ENCODE measurements around the gene NHSL1. TPM values are rescaled to one million over a fixed set of nuclear protein-coding genes. Genes with fewer than 3 reads are reported as not detected.
A peak's percentile ranks its signal among the peaks of the same experiment; 100 is the strongest.

The NHSL1 gene
- polyA plus RNA-seq, 3 donors: 0.06 to 2.8 (median 0.51) TPM

- Histone ChIP-seq H3K4me3 (replicated peaks in 1 of 3; ENCODE audit: low read depth in 2 of 3, low read length in 3 of 3) (no peak overlapping the region), H3K27me3 (ENCODE audit: control insufficient read depth in 2 of 2, insufficient read depth in 2 of 2, low read length in 2 of 2) (no peaks in the 10 kb centered on the region), H3K4me1 (ENCODE audit: control insufficient read depth in 1 of 2, insufficient read depth in 2 of 2, low read length in 2 of 2) (peaks cover 0 to 9% of the 10 kb centered on the region in 2 donors), H3K9ac (ENCODE audit: insufficient read depth, low read length, poor library complexity, severe bottlenecking) (no peak overlapping the region), H3K79me2 (ENCODE audit: insufficient read depth, low read length) (no peaks in the 10 kb centered on the region), H3K9me3 (replicated peaks in 1 of 2; ENCODE audit: control insufficient read depth in 1 of 2, insufficient read depth in 1 of 2, low read length in 2 of 2) (no peaks in the 10 kb centered on the region), H2AFZ (ENCODE audit: insufficient read depth, low read depth, low read length, poor library complexity, severe bottlenecking) (no peak overlapping the region), H3K27ac (ENCODE audit: low read depth in 1 of 2, low read length in 2 of 2) (no peak overlapping the region), H3K36me3 (replicated peaks in 1 of 2; ENCODE audit: control insufficient read depth in 1 of 2, insufficient read depth in 2 of 2, low read length in 2 of 2) (no peaks in the 10 kb centered on the region), H3K4me2 (replicated peaks; ENCODE audit: extremely low read depth, low read length, poor library complexity, severe bottlenecking) (no peak overlapping the region), H4K20me1 (ENCODE audit: insufficient read depth, low read length) (no peaks in the 10 kb centered on the region)
- Mint-ChIP-seq H3K9me3 (peaks cover 0 to 3% (median 0%) of the 10 kb centered on the region in 7 donors), H3K27me3 (ENCODE audit: low read depth in 3 of 3) (peaks cover 0 to 1% (median 0%) of the 10 kb centered on the region in 3 donors), H3K4me1 (peaks cover 7% of the 10 kb centered on the region), H3K4me3 (no peak overlapping the region), H3K36me3 (peaks cover 0 to 7% of the 10 kb centered on the region in 2 donors), H3K27ac (no peak overlapping the region)
- TF ChIP-seq, protein P1, sequence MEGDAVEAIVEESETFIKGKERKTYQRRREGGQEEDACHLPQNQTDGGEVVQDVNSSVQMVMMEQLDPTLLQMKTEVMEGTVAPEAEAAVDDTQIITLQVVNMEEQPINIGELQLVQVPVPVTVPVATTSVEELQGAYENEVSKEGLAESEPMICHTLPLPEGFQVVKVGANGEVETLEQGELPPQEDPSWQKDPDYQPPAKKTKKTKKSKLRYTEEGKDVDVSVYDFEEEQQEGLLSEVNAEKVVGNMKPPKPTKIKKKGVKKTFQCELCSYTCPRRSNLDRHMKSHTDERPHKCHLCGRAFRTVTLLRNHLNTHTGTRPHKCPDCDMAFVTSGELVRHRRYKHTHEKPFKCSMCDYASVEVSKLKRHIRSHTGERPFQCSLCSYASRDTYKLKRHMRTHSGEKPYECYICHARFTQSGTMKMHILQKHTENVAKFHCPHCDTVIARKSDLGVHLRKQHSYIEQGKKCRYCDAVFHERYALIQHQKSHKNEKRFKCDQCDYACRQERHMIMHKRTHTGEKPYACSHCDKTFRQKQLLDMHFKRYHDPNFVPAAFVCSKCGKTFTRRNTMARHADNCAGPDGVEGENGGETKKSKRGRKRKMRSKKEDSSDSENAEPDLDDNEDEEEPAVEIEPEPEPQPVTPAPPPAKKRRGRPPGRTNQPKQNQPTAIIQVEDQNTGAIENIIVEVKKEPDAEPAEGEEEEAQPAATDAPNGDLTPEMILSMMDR (IDR thresholded peaks at IDR 0.05): no peak
- intact Hi-C loops (cut with micrococcal nuclease): no loop called here
- DNase-seq: no peak
- no CpG with 5 or more reads among the region's 2 CpGs for WGBS (ENCODE audit: insufficient coverage)
Measured at GRCh38 chr6:138442663-138443062, 56.6 kb downstream of the NHSL1 start.

DNA sequence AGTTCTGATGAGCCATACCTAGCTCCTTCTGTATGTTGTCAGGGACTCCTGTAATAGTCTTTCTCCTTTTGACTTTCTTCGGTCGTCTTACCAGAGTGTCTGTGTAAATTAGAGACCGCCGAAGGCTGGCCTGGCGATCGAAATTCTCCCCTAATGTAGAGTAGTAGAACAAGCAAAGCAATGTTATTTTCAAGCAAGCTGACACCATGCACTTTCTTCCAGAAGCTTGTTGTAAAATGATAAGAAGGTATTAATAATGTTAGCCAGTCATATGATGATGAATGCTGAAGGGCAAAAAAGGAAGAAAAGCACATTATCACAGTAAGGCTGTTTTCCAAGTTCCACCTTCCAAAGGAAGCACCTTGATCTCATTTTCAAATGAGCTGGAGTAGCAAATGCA, 57.3 kb downstream of the NHSL1 start:
- no peak overlapping the region for H3K27ac ChIP-seq (ENCODE audit: low read depth in 1 of 2, low read length in 2 of 2)
- H3K9ac ChIP-seq (ENCODE audit: insufficient read depth, low read length, poor library complexity, severe bottlenecking): no peak overlapping the region
- H3K4me1 ChIP-seq (ENCODE audit: control insufficient read depth in 1 of 2, insufficient read depth in 2 of 2, low read length in 2 of 2): peaks cover 0 to 9% of the 10 kb centered on the region in 2 donors
- DNase-seq: no peak
- Mint-ChIP-seq H3K27me3 (ENCODE audit: low read depth in 3 of 3) (peaks cover 0 to 1% (median 0%) of the 10 kb centered on the region in 3 donors), H3K36me3 (peaks cover 0 to 7% of the 10 kb centered on the region in 2 donors), H3K4me3 (no peak overlapping the region), H3K27ac (peak overlapping the region in 1 of 7 donors; percentile 50), H3K4me1 (peaks cover 7% of the 10 kb centered on the region), H3K9me3 (peaks cover 0 to 3% (median 0%) of the 10 kb centered on the region in 7 donors)
- intact Hi-C loops (cut with micrococcal nuclease): no loop called here
- H3K27me3 ChIP-seq (ENCODE audit: control insufficient read depth in 2 of 2, insufficient read depth in 2 of 2, low read length in 2 of 2): no peaks in the 10 kb centered on the region
- H3K4me3 ChIP-seq (replicated peaks in 1 of 3; ENCODE audit: low read depth in 2 of 3, low read length in 3 of 3): no peak overlapping the region
- no peak overlapping the region for H3K4me2 ChIP-seq (replicated peaks; ENCODE audit: extremely low read depth, low read length, poor library complexity, severe bottlenecking)
- no peaks in the 10 kb centered on the region for H3K79me2 ChIP-seq (ENCODE audit: insufficient read depth, low read length)
- TF ChIP-seq, protein P1 (IDR thresholded peaks at IDR 0.05): no peak
- no peaks in the 10 kb centered on the region for H3K9me3 ChIP-seq (replicated peaks in 1 of 2; ENCODE audit: control insufficient read depth in 1 of 2, insufficient read depth in 1 of 2, low read length in 2 of 2)
- no peaks in the 10 kb centered on the region for H4K20me1 ChIP-seq (ENCODE audit: insufficient read depth, low read length)
- H2AFZ ChIP-seq (ENCODE audit: insufficient read depth, low read depth, low read length, poor library complexity, severe bottlenecking): no peak overlapping the region
- H3K36me3 ChIP-seq (replicated peaks in 1 of 2; ENCODE audit: control insufficient read depth in 1 of 2, insufficient read depth in 2 of 2, low read length in 2 of 2): no peaks in the 10 kb centered on the region
- WGBS (ENCODE audit: insufficient coverage): 60% methylated on average over 2 of the region's 6 CpGs
